Renal cortex interstitium (tissue), 11 donors: ENCODE measurements around the gene CHST13. TPM values are rescaled to one million over a fixed set of nuclear protein-coding genes. Genes with fewer than 3 reads are reported as not detected.

ENCODE experiments used
- DNase-seq, 11 donors: peaks; one replicate each; pipeline ENCODE4 v3.0.0-alpha.2; 2013; ENCODE audit warnings: low read depth in 9 of 11, low spot score in 4 of 11; ENCODE audit errors: extremely low read depth in 1 of 11
- polyA plus RNA-seq, 3 donors: library from polyadenylated mRNA; unstranded; fragments of 120-200 nt; gene quantifications; one replicate each; pipeline ENCODE4 v1.2.1, GENCODE V29; 2013; ENCODE audit not compliant: insufficient read length in 3 of 3

The CHST13 gene
- polyA plus RNA-seq, 3 donors = 4.5 to 9.7 (median 7.4) TPM

DNA sequence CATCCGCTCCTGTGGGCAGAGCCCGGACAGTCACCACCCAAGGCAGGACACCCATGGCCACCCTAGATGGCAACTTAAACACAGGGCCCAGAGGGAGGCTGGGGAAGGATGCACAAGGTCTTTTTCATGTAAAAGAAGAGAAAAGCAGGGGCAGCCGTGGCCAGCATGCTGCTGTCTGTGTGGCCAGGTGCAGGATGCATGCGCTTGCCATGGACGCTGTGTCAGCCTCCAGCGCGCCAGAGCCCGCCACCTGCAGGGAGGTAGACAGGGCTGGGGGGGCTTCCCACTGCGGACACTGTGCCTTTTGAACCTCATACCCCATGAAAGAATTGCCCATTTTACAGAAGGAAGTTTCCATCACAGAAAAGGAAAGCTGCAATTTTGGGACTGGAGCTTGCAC is 24.6 kb upstream of the CHST13 start:
- DNase-seq = no peak

DNA sequence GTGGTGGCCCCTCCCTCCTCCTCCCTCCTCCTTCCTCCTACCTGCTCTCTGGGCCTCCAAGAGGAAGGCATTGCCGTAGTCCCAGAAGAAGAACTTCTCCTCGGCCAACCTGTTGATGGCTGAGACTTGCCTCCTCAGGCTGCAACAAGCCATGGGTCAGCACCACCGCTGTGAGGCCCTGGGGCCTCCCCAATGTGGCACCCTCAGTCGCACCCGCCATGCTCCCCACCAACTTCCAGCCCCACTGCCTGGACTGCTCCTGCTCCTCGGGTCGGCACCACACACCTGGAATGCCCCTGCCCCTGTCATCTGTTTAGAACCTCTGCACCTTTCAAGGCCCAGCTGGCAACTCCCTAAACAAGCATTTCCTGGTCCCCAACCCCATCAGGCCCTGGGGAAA is 23.9 kb upstream of the CHST13 start:
- DNase-seq = no peak

DNA sequence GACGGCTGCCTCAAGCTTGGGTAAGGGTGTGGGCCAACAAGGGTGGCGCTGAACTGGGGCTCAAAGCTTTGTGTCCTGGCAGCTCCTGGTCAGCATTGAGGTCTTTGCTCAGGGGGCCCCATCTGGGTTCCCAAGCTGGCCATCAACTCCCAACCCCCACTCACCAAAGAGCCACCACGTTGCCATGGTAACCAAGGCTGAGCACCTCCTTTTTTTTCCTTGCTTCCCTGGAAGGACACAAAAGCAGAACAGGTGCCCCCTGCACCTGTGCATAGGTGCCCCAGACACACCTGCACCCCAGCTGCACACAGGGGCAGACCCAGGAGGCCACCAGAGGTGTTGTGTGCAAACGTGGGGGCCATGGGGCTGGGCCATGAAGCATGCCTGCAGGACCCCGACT is 22.9 kb upstream of the CHST13 start:
- DNase-seq = no peak

DNA sequence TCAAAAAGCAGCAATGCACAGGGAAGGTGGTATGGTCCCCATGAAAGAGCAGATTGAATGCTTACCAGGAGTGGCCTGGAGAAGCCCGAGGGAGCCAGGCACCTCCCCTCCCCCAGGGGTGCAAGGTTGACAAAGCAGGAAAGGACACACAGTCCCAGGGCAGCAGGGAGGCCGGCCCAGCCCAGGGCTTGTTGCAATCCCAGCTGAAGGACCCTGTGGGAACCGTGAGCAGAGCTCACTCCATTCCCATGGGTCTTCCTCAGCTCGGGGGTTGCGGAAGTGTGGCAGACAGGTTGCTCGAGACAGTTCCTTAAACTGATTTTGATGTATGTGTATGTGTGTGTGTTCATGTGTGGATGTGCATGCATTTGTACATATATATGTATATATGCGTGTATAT is 22.2 kb upstream of the CHST13 start:
- DNase-seq = no peak

DNA sequence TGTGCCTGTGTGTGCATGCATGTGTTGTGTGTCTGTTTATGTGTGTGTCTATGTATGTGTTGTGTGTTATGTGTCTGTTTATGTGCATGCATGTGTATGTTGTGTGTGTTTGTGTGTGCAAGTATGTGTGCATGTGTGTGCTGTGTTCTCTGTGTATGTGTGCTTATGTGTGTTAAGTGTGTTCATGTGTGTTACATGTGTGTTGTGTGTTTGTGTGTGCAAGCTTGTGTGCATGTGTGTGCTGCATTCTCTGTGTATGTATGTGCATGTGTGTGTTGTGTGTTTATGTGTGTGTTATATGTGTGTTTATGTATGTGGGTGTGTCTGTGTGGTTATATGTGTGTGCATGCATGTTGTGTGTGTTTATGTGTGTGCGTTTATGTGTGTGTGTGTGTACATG is 21.3 kb upstream of the CHST13 start:
- no peak for DNase-seq

DNA sequence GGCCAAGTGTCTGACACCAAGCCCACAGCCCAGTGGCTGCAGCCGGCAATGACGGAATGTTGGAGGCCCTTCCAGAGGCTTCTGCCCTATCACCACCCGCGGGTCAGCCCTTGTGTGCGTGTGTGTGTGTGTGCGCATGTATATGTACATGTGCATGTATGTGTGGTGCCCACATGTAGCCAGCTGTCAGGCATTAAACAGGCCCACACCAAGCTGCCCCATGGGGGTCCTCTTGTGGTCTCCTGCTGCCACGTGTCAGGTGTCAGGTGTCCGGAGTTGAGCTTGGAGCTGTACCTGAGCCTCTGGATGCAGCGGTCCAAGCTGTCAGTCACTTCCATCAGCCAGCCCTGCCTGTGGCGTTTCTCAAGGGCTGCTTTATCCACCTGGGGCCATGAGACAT is 20.3 kb upstream of the CHST13 start:
- DNase-seq = no peak

- DNase-seq = no peak
Measured at GRCh38 chr3:126507886-126508285, 16.1 kb upstream of the CHST13 start.

- DNase-seq = no peak
Measured at GRCh38 chr3:126508564-126508964, 15.4 kb upstream of the CHST13 start.

- no peak for DNase-seq
Measured at GRCh38 chr3:126509597-126510307, 14.2 kb upstream of the CHST13 start.

GRCh38 chr3:126510308-126510910 is 13.5 kb upstream of the CHST13 start:
- no peak for DNase-seq

GRCh38 chr3:126511291-126511690 is 12.7 kb upstream of the CHST13 start:
- no peak for DNase-seq

- DNase-seq = no peak
Measured at GRCh38 chr3:126512026-126512425, 11.9 kb upstream of the CHST13 start.

- no peak for DNase-seq
Measured at GRCh38 chr3:126512916-126513650, 10.9 kb upstream of the CHST13 start.

GRCh38 chr3:126514161-126514560 is 9.8 kb upstream of the CHST13 start:
- DNase-seq = no peak

DNA sequence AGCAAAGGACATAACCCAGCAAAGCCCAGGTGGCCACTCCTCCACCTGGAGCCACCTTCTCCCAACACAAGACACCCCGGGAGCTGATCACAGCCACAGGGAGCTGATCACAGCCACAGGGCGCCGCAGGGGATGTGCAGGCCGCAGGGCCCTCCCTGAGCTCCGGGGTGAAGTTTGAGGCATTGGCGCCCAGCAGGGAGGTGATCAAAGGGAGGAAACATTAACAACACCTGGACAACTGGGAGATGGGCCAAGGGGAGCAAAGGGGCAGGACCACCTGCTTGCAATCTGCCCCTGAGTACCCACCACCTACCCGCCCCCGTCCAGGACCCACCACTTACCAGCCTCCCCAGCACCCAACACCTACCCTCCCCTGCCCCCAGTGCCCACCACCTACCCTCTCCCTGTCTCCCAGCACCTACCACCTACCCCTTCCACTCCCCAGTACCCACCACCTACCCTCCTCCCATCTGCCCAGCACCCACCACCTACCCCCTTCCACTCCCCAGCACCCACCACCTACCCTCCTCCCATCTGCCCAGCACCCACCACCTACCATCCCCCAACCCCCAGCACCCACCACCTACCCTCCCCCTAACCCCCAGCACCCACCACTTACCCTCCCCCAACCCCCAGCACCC is 8.8 kb upstream of the CHST13 start:
- DNase-seq = no peak

GRCh38 chr3:126516152-126516935 is 7.6 kb upstream of the CHST13 start:
- DNase-seq = no peak

- DNase-seq = no peak
Measured at GRCh38 chr3:126516936-126517290, 7.0 kb upstream of the CHST13 start.

DNA sequence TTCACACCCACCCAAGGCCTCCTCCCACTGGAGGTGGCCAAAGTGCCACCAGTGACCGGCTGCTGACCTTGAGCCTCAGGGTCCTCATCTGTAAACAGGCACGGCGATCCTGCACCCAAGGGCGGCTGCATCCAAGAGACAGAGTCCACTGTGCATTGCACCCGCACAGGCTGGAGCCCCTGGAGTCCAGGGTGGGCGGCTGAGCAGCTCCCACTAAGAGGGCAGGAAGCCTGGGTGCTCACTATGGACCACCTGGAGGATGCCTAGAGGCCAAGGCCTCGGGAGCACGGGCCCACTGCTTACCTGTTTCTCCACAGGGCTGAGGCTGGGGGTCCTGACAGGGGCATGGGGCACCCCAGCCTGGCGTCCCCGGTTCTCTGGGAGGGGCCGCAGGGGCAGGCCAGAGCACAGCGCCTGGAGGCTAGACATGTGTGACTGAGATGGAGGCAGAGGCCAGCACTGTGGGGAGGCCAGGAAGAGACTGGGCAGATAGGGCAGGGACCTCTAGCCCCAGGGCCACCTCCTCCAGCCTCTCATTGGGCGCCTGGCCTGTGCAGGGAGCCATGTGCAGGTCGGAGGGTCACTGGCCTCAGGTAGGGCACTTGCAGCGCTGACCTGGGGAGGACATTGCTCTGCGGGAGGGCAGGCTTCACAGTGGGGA is 6.5 kb upstream of the CHST13 start, which contains the start of gene UROC1:
UROC1 (minus strand) TSS at position 483 of the 661 bp plus-strand sequence; CDS start at position 429, 54 bp downstream.
- no peak for DNase-seq
